WTC11 (cell line): ENCODE results near the gene MAST4. TPM values are rescaled to one million over a fixed set of nuclear protein-coding genes. Genes with fewer than 3 reads are reported as not detected.

ENCODE experiments used
- ATAC-seq: fragments of 200-7000 bp; cut with Tn5 transposase; 2 replicates; pipeline ENCODE4 v1.10.0; 2021; ENCODE audit warnings: mild to moderate bottlenecking, moderate library complexity
- CTCF ChIA-PET: fragments of 300-600 bp; sonication (Branson Sonifier 250); formaldehyde crosslinking; loops from one replicate; lab custom pipeline; 2021; ENCODE audit warnings: antibody characterized with exemption; lab: Charles Lee
- POLR2A ChIA-PET: fragments of 350-600 bp; sonication (Branson Sonifier 250); formaldehyde crosslinking; loops from one replicate; lab custom pipeline; 2021; ENCODE audit warnings: antibody characterized with exemption; lab: Charles Lee
- DNase-seq: peaks from one replicate; pipeline ENCODE4 v3.0.0; 2021; ENCODE audit warnings: low spot score
- H3K27ac Mint-ChIP-seq: 2 replicates; pipeline ENCODE4 v1.8.0; 2021; ENCODE audit warnings: mixed read lengths
- H3K27me3 Mint-ChIP-seq: 2 replicates; pipeline ENCODE4 v1.8.0; 2021; ENCODE audit warnings: low read depth, mild to moderate bottlenecking, moderate library complexity, mixed read lengths
- H3K36me3 Mint-ChIP-seq: 2 replicates; pipeline ENCODE4 v1.8.0; 2021; ENCODE audit warnings: mixed read lengths
- H3K4me1 Mint-ChIP-seq: 2 replicates; pipeline ENCODE4 v1.8.0; 2022; ENCODE audit warnings: mixed read lengths
- H3K4me3 Mint-ChIP-seq: 2 replicates; pipeline ENCODE4 v1.8.0; 2021; ENCODE audit warnings: mild to moderate bottlenecking, moderate library complexity, mixed read lengths
- H3K9me3 Mint-ChIP-seq: 2 replicates; pipeline ENCODE4 v1.8.0; 2021; ENCODE audit warnings: mixed read lengths
- AR ChIP-seq: fragments of 250-450 bp; sonication (Bioruptor Pico); IDR thresholded peaks from 2 replicates; pipeline ENCODE4 v1.9.0; 2021; ENCODE audit warnings: mild to moderate bottlenecking
- ATF1 ChIP-seq: sonication (generic); formaldehyde crosslinking; IDR thresholded peaks from 2 replicates; pipeline ENCODE4 v1.8.1; 2023; ENCODE audit warnings: mild to moderate bottlenecking, moderate library complexity, missing genetic modification reagents
- CBFB ChIP-seq: sonication (generic); formaldehyde crosslinking; IDR thresholded peaks from 2 replicates; pipeline ENCODE4 v1.8.1; 2022; ENCODE audit warnings: mild to moderate bottlenecking, low read depth, missing genetic modification reagents
- E2F5 ChIP-seq: sonication (generic); formaldehyde crosslinking; IDR thresholded peaks from 2 replicates; pipeline ENCODE4 v1.8.1; 2022; ENCODE audit warnings: mild to moderate bottlenecking, moderate library complexity, missing genetic modification reagents
- ERG ChIP-seq: fragments of 250-450 bp; sonication (Bioruptor Pico); IDR thresholded peaks from 2 replicates; pipeline ENCODE4 v1.8.0; 2021; ENCODE audit warnings: mild to moderate bottlenecking
- FOXP1 ChIP-seq: sonication (generic); formaldehyde crosslinking; IDR thresholded peaks from 2 replicates; pipeline ENCODE4 v1.8.0; 2022; ENCODE audit warnings: missing genetic modification reagents, mild to moderate bottlenecking, moderate library complexity, borderline replicate concordance
- IRF1 ChIP-seq: sonication (generic); formaldehyde crosslinking; IDR thresholded peaks from 2 replicates; pipeline ENCODE4 v1.8.0; 2023; ENCODE audit warnings: missing genetic modification reagents
- MLX ChIP-seq: sonication (generic); formaldehyde crosslinking; IDR thresholded peaks from 2 replicates; pipeline ENCODE4 v1.8.1; 2023; ENCODE audit warnings: mild to moderate bottlenecking, missing genetic modification reagents, moderate library complexity
- MXD4 ChIP-seq: fragments of 250-450 bp; sonication (Bioruptor Pico); IDR thresholded peaks from 2 replicates; pipeline ENCODE4 v1.8.0; 2021; ENCODE audit warnings: mild to moderate bottlenecking, moderate library complexity, borderline replicate concordance
- RORB ChIP-seq: fragments of 250-450 bp; sonication (Bioruptor Pico); IDR thresholded peaks from 2 replicates; pipeline ENCODE4 v1.9.0; 2021; ENCODE audit warnings: mild to moderate bottlenecking
- SMAD3 ChIP-seq: sonication (generic); formaldehyde crosslinking; IDR thresholded peaks from 2 replicates; pipeline ENCODE4 v1.8.0; 2022; ENCODE audit warnings: missing genetic modification reagents, mild to moderate bottlenecking, borderline replicate concordance
- SMAD4 ChIP-seq: sonication (generic); formaldehyde crosslinking; IDR thresholded peaks from 2 replicates; pipeline ENCODE4 v1.8.0; 2022; ENCODE audit warnings: mild to moderate bottlenecking, missing genetic modification reagents
- SOX15 ChIP-seq: fragments of 250-450 bp; sonication (Bioruptor Pico); IDR thresholded peaks from 2 replicates; pipeline ENCODE4 v1.9.0; 2021; ENCODE audit warnings: mild to moderate bottlenecking
- STAT6 ChIP-seq: sonication (generic); formaldehyde crosslinking; conservative IDR thresholded peaks from 2 replicates; pipeline ENCODE4 v1.8.1; 2023; ENCODE audit warnings: mild to moderate bottlenecking, low read depth, missing genetic modification reagents, moderate library complexity
- TEAD4 ChIP-seq: sonication (generic); formaldehyde crosslinking; IDR thresholded peaks from 2 replicates; pipeline ENCODE4 v1.8.0; 2022; ENCODE audit warnings: mild to moderate bottlenecking, missing genetic modification reagents
- USF2 ChIP-seq: sonication (generic); formaldehyde crosslinking; IDR thresholded peaks from 2 replicates; pipeline ENCODE4 v1.8.1; 2023; ENCODE audit warnings: mild to moderate bottlenecking, missing genetic modification reagents, moderate library complexity
- ZBTB43 ChIP-seq: sonication (generic); formaldehyde crosslinking; IDR thresholded peaks from 2 replicates; pipeline ENCODE4 v1.8.1; 2023; ENCODE audit warnings: mild to moderate bottlenecking, missing genetic modification reagents
- ZNF263 ChIP-seq: sonication (generic); formaldehyde crosslinking; IDR thresholded peaks from 2 replicates; pipeline ENCODE4 v1.8.1; 2022; ENCODE audit warnings: low read depth, mild to moderate bottlenecking, moderate library complexity, missing genetic modification reagents
- ZNF532 ChIP-seq: fragments of 250-450 bp; sonication (Bioruptor Pico); IDR thresholded peaks from 2 replicates; pipeline ENCODE4 v1.9.0; 2021; ENCODE audit warnings: mild to moderate bottlenecking, borderline replicate concordance
- total RNA-seq: library from RNA; stranded (reverse); gene quantifications from 3 replicates; pipeline ENCODE4 v1.2.3, GENCODE V29; 2021

Gene MAST4
- total RNA-seq, 1 experiment from 2014 or later = 8.0 TPM

GRCh38 chr5:66646570-66646969, 50.4 kb downstream of the MAST4 start:
- peaks cover 16% of the 10 kb centered on the region for H3K9me3 Mint-ChIP-seq
- no peak overlapping the region for H3K4me3 Mint-ChIP-seq
- H3K4me1 Mint-ChIP-seq = peaks cover 6% of the 10 kb centered on the region
- H3K36me3 Mint-ChIP-seq = peaks cover 8% of the 10 kb centered on the region
- CTCF ChIA-PET = no interaction called here
- TF ChIP-seq STAT6 (CRISPR knock-in tag) = no peak
- TF ChIP-seq MLX (CRISPR knock-in tag) = no peak
- no peak for TF ChIP-seq RORB (CRISPR knock-in tag)
- no peak for TF ChIP-seq IRF1 (CRISPR knock-in tag)
- no peak for TF ChIP-seq FOXP1 (CRISPR knock-in tag)
- no peak for TF ChIP-seq SOX15 (CRISPR knock-in tag)
- TF ChIP-seq AR (CRISPR knock-in tag) = no peak
- no peak for TF ChIP-seq E2F5 (CRISPR knock-in tag)
- no peak for TF ChIP-seq ZNF532
- TF ChIP-seq ATF1 = no peak
- TF ChIP-seq SMAD4 (CRISPR knock-in tag) = no peak
- no peak for TF ChIP-seq ZNF263
- TF ChIP-seq MXD4 (CRISPR knock-in tag) = no peak
- TF ChIP-seq CBFB = no peak
- TF ChIP-seq ERG (CRISPR knock-in tag) = no peak
- TF ChIP-seq SMAD3 (CRISPR knock-in tag) = no peak
- no peak for TF ChIP-seq USF2 (CRISPR knock-in tag)
- no peak for TF ChIP-seq TEAD4 (CRISPR knock-in tag)
- TF ChIP-seq ZBTB43 (CRISPR knock-in tag) = no peak
- no peak overlapping the region for H3K27ac Mint-ChIP-seq
- DNase-seq (no peak), ATAC-seq (no peak)
- POLR2A ChIA-PET = no interaction called here
- no peaks in the 10 kb centered on the region for H3K27me3 Mint-ChIP-seq
